HG02840 (cell line): ENCODE measurements around the gene MCL1.

Source experiments
- ATAC-seq: cut with Tn5 transposase; IDR thresholded peaks from one replicate; pipeline ENCODE4 v1.9.1; 2021; ENCODE audit warnings: mild to moderate bottlenecking, moderate library complexity, moderate number of reproducible peaks; ENCODE audit not compliant: unreplicated experiment, low FRiP score

MCL1 gene

GRCh38 chr1:150558761-150559655, 20.4 kb downstream of the MCL1 start:
- ATAC-seq: no peak

- no peak for ATAC-seq
Observed at GRCh38 chr1:150558303-150558704, 21.1 kb downstream of the MCL1 start.

- ATAC-seq: no peak
Observed at GRCh38 chr1:150557813-150558212, 21.6 kb downstream of the MCL1 start.

- ATAC-seq: no peak
Observed at GRCh38 chr1:150557065-150557600, 22.3 kb downstream of the MCL1 start.

GRCh38 chr1:150555971-150556865, 23.2 kb downstream of the MCL1 start:
- no peak for ATAC-seq

GRCh38 chr1:150555198-150555970, 24.0 kb downstream of the MCL1 start:
- ATAC-seq: no peak

GRCh38 chr1:150554086-150554452, 25.3 kb downstream of the MCL1 start:
- ATAC-seq: no peak

GRCh38 chr1:150553392-150554085, 25.9 kb downstream of the MCL1 start:
- ATAC-seq: no peak

GRCh38 chr1:150552911-150553289, 26.5 kb downstream of the MCL1 start:
- ATAC-seq: no peak

- no peak for ATAC-seq
Observed at GRCh38 chr1:150552128-150552910, 27.1 kb downstream of the MCL1 start.

- ATAC-seq: no peak
Observed at GRCh38 chr1:150551784-150552127, 27.7 kb downstream of the MCL1 start.

- no peak for ATAC-seq
Observed at GRCh38 chr1:150551051-150551783, 28.2 kb downstream of the MCL1 start.

- ATAC-seq: no peak
Observed at GRCh38 chr1:150550222-150551050, 29.0 kb downstream of the MCL1 start.

- ATAC-seq: no peak
Observed at GRCh38 chr1:150549496-150550221, 29.8 kb downstream of the MCL1 start.

GRCh38 chr1:150548632-150549495, 30.5 kb downstream of the MCL1 start, which contains the start of gene ADAMTSL4:
TSS of gene ADAMTSL4 (plus strand) at chr1:150549408. CDS start at chr1:150552289, 2,881 bp downstream.
- ATAC-seq: no peak

- no peak for ATAC-seq
Observed at GRCh38 chr1:150548324-150548631, 31.1 kb downstream of the MCL1 start.
